CD1c-positive myeloid dendritic cell (primary cell): ENCODE results near the gene C16orf96.
A peak's percentile ranks its signal among the peaks of the same experiment; 100 is the strongest.

Experiments
- DNase-seq: peaks from one replicate; pipeline ENCODE4 v3.0.0-alpha.2; 2016; ENCODE audit errors: extremely low spot score

C16orf96 gene

DNA sequence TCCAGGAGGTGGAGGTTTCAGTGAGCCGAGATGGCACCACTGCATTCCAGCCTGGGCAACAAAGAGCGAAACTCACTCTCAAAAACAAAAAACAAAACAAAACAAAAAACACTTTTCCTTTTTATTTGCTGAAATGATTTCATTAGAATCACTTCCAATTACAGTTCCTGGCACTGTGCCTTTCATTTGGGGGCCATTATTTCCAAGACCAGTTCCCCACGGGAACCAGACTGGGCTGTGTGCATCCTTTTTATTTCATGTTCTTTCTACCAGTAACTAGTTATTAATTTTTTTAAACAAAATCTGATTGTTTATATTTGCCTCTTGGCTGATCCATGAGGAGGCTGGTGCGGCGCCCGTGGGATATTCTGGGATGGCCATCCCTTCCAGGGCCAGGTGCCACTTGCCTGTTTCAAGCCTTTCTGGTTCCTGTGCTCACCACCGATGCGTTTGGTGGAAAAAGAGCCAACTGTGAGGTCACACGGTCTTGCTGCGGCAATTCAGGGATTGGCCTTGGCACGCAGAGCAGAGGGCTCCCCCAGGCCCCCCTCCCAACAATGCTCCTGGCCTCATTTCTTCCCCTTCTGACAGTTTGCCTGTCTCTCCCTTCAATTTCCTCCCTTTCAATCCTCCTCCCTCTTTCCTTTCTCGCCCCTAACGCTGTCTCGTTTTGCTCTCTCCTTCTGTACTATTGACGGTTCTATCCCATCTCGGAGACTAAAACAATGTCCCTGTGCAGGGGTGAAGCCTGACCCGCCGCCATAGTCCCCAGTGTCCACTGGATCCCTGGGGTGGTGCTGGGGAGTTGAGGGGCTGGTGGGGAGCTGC lies 45.1 kb downstream of the C16orf96 start:
- no peak for DNase-seq

DNA sequence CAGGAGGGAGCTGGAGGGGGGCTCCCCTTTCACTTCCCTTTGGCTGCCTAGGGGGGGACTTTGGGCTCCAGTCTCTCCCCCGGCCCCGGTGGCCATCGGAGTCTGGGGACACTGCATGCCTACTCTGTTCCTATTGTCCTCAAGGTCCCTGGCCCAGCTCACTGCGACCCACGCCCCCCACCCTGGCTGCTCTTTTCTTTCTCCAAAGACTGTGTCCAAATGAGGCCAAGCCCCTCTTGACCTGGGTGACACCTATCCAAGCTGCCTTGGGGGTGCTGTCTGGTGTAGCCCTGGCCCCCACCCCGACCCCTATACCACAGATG lies 45.7 kb downstream of the C16orf96 start:
- DNase-seq: no peak

DNA sequence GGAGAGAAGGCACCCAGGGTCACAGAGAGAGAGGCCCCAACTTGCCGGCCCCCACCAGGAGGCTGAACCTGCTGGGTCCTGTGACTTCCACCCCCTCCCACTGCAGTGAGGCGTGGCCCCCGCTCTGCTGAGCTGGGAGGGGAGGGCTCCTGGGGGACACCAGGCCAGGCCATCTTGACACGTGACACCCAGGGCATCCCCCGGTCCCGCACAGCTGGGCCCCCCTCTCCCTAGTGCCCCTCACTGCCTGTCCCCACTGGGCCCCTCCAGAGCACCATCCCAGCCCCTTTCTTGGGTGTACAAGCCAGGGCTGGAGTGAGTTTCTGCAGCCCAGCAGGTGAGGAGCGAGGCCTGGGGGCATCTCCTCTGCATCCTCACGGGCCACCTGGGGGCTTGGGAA lies 46.2 kb downstream of the C16orf96 start:
- no peak for DNase-seq

DNA sequence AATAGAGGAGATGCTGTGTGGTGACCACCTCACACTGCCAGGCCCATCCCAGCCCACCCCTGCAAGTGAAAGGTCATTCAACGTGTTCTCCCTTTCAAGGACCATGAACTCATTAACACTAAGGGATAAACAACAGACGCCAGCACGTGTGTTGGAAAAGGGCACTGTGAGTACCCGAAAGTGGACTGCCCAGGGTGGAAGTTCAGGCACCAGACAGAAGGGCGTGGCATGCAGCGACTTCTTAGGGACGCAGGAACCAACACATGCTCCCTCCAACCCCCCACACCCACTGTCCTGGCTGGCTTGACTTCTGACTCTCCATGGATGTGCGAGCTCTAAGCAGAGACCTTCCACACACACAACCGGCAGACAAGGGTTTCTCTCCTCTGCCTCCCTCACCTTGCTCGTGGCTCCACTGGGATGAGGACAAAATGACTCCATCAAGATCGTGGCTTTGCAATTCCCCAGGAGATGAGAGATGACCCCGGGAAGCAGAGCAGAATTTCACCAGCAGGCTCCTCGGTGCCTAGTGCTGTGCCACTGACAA lies 47.6 kb downstream of the C16orf96 start:
- no peak for DNase-seq

DNA sequence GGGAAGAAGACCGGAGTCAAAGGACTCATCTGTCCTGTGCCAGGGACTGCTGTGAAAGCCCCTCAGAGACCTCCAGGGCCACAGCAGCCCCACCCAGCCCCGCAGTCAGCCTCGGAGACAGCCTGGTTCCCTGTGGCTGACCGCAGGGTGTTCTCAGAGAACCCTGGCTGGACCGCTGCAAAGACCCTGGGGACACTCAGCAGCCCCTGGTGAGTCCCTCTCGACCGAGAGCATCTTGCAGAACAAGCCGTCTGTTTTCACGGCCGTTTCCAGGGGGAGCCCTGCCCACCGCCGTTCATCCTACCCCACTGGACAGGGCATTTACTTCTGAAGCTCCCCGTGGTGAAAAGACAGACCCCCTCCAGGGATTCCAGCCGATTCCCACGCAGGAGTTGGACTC lies 48.3 kb downstream of the C16orf96 start:
- DNase-seq: no peak

DNA sequence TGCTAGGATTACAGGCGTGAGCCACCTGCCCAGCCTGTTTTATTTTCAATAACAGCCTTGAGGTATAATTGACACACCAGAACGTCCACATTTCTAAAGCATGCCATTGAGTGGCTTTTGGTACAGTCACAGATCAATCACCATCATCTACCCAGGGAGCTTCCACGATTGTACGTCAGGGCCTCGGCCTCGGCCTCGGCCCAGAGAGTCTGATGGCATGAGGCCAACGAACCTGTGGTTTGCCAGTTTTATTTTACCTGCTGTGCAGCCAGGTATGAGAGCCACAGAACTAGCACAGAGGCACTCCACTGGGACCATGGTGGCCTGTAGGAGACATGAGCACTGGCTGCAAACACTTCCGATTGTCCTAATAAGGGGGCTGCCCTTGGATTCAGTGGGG lies 50.2 kb downstream of the C16orf96 start:
- DNase-seq: no peak

DNA sequence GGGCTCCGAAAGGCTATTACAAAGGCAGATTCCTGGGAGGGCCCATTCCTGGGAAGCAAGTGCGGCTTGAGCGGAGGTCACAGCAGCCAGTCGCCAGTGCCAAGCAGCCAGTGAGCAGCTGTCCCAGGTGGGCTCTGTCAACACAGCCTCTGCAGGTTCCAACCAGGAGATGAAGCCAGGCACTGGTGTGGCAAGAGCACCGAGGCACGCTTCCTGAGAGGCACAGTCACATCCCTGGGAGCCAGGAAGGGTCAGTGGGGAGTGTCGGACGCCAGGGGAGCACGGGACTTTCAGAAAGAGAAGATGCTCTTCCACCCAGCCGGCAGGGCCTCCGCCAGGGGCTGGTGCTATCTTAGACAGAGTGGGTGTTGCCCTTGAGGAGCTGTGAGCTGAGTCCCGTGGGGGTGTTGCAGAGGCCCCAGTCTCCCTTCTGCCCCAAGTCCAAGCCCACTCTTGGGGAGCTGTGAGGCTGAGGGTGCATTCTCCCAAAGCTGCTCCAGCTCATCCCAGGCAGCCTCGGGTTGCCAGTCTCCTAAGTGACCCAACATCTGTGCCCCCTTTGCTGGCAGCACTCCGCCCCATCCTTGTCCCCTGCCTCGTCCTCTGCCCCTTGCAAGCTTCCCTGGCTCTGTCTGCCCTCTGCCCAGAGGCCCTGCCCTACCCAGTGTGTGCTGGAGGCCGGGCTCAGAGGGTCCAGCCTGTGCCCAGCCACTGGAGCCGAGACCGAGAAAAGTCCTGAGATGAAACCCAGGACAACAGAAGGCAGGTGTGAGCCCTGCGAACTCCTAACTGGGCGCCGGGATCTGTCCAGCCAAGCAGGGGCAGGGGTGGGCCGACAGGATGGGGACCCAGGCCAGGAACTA lies 51.9 kb downstream of the C16orf96 start:
- DNase-seq: no peak

DNA sequence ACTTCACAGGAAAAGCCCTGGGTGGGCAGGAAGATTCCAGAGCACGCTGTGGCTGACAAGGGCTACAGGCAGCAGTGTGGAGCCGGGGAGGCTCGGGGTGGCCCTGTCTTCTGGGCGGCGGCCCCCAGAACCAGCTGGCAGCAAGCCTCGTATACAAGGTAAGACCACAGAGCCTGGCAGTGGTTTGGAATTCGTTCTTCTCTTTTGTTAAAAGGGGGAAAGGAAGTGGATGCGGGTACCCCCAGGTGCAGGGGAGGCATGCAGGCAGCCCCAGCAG lies 52.5 kb downstream of the C16orf96 start:
- no peak for DNase-seq

DNA sequence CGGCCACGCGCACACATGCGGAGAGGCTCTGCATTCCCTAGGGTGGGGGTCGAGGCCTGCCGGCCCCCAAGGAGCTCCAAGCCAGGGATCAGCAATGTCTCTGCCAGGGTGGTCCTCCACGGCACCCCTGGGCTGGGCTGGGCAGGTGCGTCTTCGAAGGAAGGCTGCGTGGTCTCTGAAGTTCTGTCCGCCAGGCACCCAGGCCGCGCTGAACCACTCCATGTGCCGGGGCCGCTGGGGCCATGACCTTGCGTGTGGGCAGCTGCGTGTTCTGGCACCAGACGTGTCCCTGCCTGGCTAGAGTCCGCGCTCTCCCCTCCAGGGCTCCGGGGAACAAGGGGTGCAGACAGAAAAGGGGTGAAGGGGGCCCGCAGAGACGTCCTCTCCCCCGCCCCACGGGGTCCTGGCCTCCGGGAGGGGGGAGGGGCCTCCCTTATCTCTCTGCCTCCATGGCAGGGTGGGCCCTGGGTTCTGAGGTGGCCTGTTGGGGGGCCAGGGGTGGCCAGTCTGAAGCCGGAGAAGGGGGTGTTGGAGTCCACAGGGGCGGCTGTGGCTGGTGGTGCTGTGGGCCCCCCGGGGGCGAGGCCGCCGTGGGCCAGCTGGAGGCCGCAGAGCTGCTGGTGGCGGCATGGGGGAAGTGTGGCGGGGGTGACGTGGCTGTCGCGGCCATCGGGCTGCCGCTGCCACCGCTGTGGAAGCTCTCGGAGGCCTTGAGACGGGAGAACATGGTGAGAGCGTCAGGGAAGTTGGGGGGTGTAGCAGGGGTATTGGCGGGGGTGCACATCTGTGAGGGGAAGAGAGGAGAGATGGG lies 53.3 kb downstream of the C16orf96 start:
- DNase-seq: no peak

DNA sequence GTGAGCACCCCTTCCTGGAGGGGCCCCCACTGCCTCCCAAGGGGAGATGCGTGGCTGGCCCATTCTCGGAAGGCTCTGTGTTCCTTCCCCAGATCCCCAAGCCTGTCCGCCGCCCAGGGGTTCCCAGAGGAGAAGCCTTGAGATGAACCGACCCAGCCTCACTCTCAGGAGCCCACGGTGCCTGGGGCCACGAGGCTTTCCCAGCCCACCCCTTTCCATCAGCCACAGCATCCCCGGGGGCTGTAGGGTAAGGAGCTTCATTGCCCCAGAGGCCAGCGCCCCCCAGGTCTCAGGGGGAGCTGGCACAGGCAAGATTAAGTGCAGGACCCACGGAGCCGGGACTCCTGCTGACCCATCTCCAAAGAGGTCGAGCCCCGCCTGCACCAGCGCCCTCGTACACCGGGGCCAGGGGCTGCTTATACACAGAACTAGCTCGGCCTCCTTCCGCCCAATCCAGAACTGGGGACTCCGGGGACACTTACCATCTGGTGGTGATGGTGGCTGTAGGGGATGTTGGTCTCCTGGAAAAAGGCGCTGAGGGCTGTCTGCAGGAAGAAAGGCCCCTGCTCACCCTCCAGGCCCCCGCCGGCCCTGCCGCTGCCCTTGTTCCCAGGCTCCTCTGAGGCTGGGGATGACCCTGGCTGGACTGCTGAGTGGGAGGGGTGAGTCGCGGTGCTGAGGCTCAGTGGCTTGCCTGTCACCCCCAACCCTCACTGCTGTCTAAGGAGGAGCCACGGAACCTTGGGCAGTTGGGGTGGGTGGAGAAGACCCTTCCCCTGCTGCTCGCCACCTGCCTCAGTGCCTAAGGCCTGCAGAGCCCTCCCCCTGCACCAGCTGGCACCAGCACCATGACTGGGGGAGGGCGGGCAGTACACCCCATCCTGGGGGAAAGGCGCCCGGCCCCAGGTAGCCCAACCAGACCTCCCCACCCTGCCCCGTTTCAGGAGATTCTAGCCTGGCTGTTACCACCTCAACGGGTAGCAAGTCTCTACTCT lies 54.2 kb downstream of the C16orf96 start:
- no peak for DNase-seq

DNA sequence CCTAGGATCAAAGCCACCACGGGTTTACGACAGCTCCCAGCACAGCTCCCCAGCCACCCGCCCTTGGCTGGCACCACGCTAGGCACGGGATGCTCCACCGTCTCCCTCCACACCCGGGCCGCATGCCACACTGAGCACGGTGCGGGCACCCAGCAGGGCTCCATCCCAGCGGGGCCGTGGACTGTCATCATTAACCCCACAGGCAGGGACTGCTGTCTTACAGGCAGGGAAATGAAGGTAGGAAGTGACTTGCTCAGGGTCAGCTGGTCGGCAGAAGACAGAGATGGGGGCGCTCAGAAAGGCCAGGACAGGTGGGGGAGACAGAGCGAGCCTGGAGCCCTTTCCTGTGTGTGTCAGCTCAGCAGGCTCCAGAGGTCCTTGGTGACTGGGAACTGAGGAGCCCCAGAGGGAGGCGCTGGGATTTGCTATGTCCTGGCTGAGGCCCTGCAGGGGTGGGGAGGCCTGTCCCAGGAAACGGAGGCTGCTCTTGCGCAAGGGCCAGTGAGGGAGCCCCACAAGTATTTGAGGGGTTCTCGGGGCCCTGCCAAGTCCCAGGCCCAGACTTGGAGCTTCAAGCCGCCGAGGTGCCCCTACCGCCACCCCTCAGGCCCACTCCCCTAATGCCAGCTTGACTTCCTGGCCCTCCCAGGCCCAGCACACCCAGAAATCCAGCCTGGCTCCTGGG lies 55.3 kb downstream of the C16orf96 start:
- DNase-seq: no peak

DNA sequence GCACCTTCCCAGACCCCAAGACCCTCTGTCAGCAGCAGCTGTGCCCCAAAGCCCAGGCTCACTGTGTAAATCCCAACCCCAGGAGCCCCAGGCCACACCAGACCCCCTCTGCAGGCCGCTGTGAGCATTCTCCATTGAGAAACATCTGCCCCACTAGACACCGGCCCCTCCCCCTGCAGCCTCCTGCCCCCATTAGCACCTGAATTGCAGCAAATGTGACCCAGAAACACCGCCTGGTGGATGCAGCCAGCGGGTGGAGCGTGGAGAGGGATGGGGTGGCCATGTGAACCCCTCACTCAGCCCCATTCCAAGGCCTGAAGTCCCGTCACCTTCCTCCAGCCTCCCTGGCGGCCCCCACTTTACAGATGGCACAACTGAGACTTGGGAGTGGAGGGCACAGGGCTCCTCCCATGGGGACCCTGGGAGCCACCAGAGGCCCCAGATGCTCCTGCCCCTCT lies 56.4 kb downstream of the C16orf96 start:
- DNase-seq: no peak

DNA sequence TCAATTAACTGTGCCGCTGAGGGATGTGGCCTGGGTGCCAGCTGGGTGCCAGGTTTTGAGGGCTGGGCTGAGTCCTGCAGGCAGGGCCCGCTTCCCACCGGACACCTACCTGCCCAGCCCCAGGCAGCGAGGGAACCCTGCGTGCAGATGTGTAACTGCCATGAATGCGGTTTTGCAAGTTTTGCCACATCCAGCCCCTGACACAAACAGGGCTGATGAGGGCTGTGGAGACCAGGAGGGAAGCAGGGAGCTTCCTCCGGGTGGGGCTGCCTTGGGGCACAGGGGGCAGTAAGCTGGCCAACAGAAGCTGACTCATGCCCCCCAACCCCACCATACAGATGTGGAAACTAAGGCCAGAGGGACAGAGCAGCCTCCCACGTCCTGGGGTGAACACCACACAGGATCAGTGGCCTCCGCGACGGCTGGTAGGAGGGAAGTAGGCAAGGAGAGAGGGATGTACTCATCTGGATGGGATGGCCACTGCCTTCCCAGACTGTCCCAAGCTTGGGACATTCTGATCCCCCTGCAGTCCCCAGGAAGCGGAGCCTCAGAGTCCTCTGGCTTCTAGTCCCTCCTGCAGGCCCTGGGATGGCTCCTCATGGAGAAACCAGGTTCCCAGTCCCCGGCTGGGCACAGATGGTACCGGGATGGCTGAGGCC lies 57.0 kb downstream of the C16orf96 start:
- DNase-seq: peak; percentile 28

DNA sequence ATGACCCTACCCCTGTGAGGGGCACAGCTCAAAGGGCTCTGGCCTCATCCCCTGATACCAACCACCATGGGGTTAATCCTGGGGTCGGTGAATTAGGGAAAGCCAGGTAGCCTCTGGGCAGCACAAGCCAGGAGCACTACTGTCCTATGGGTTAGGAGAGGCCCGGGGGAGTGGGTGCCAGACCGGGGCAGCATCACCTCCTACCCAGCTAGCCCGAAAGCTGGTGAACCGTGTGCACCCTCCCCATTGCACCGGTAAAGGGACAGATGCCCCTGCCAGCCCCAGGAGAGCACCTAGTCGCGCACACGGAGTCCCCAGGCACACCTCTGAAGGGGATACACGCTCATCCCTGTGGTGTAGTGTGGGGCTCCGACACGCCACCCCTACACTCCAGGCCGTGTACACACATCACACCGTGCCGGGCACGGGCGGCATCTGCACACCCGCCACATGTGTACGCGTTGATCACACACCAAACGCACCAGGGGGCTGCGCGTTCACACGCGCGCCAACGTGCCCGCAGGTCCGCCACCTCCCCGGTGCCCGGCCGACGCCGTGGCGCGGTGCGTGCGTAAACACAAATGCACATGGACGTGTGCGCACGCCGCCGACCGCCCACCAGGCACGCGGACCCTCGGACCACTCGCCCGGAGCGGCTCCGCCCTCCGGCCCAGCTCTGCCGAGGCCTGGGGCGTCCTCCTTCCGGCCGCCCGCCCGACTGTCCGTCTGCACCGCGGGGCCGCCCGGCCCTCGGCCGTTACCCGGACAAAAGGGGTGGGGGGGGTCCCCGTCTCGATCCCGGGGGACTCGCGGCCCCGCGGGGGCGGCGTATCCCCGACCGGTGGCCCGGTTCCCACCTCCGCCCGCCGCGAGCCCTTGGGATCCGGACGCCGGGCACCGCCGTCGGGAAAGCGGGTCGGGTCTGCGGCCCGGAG lies 57.8 kb downstream of the C16orf96 start:
- peak; percentile 45 for DNase-seq

DNA sequence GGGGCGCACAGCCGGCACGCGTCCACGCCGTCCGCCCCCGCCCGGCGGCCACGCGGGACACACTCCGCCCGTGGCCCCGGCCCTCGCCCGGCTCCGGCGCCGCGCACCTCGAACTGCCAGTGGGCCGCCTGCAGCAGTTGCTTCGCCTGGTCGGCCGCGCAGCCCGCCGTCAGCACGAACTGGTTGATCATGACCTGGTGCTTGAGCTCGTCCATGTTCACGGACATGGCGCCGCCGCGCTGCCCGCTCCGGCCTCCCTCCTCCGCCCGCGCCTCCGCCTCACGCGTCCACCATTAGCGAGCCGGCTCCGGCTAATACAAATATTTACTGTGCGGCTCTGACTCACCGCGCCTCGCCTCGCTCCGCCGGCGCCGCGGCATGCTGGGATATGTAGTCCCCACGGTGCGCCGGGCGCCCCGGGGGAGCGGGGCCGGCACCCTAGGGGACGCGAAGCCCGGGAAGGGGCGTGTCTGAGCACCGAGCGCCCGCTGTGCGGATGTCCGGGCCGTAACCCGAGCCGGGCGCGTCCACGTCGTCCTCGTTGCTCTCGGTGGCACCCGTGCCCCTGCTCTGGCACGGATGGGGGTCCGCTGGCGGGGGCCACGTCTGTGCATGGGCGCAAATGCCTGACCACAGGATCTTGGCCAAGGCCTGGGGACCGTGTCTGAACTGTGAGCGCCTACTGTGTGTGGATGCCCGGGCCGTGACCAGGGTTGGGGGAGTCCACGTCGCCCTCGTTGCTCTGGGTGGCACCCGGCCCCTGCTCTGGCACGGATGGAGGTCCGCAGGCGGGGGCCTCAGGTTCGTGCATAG lies 58.6 kb downstream of the C16orf96 start, which contains the start of gene UBALD1:
Gene UBALD1 (minus strand): TSS at position 318 of the 813 bp plus-strand sequence. CDS start 91 bp downstream, at position 227.
- peak; percentile 95 for DNase-seq

DNA sequence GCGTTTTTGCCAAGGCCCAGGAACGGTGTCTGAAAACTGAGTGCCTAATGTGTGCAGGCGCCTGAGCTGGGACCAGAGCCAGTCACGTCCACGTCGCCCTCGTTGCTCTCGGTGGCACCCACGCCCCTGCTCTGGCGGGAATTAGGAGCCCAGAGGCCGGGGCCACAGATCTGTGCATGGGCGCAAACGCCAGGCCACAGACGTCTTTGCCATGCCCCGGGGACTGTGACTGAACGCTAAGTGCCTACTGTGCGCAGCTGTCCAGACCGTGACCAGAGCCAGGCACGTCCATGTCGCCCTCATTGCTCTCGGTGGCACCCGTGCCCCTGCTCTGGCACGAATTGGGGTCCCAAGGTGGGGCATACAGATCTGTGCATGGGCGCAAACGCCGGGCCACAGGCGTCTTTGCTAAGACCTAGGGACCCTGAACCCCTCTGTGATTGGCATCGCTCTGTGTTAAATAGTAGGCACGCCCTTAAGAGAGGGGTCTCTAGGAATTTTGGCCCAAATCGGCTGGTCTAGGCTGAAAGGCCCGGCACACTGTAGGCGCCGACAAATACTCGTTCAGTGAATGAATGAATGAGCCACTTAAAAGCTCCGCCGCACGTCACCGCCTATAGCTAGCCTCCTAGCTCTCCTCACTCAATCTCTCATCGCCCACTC lies 59.4 kb downstream of the C16orf96 start:
- no peak for DNase-seq
